OCI-LY7 (cell line): ENCODE data around the gene FTO. TPM values are rescaled to one million over a fixed set of nuclear protein-coding genes. Genes with fewer than 3 reads are reported as not detected.

ENCODE experiments used
- BruUV-seq: library from RNA; stranded (reverse); fragments of 400-500 nt; replicated peaks from 2 replicates; lab custom pipeline; 2021; lab: Mats Ljungman, UMichigan
- CTCF ChIA-PET: fragments of 300-600 bp; sonication (Branson Sonifier 250); formaldehyde crosslinking; loops from one replicate; lab custom pipeline; 2022; ENCODE audit warnings: antibody characterized with exemption; ENCODE audit not compliant: unreplicated experiment; lab: Charles Lee
- POLR2A ChIA-PET: fragments of 300-600 bp; sonication (Branson Sonifier 250); formaldehyde crosslinking; loops from one replicate; lab custom pipeline; 2022; ENCODE audit warnings: antibody characterized with exemption; lab: Charles Lee
- DNase-seq: peaks from one replicate; pipeline ENCODE4 v3.0.0-alpha.2; 2015; ENCODE audit warnings: low spot score
- H2AFZ ChIP-seq: fragments of 200-600 bp; sonication (generic), shearing (Covaris generic); 2 replicates; pipeline ENCODE4 v1.6.1; 2014; ENCODE audit warnings: mild to moderate bottlenecking, antibody characterized with exemption, low read length, moderate library complexity
- H3K27ac ChIP-seq: fragments of 200-600 bp; sonication (generic); 2 replicates; pipeline ENCODE4 v1.5.1; 2014; ENCODE audit warnings: mixed run types, low read depth, mild to moderate bottlenecking, moderate library complexity, low read length, inconsistent platforms; ENCODE audit not compliant: poor library complexity, severe bottlenecking
- H3K36me3 ChIP-seq: fragments of 200-600 bp; sonication (generic); 2 replicates; pipeline ENCODE4 v1.6.1; 2014; ENCODE audit warnings: mild to moderate bottlenecking, antibody characterized with exemption, low read length, moderate library complexity, mixed read lengths; ENCODE audit not compliant: insufficient read depth
- H3K4me1 ChIP-seq: fragments of 200-600 bp; sonication (generic); 2 replicates; pipeline ENCODE4 v1.5.1; 2014; ENCODE audit warnings: mild to moderate bottlenecking, low read length; ENCODE audit not compliant: insufficient read depth, poor library complexity, severe bottlenecking
- H3K4me2 ChIP-seq: fragments of 200-600 bp; sonication (generic); 2 replicates; pipeline ENCODE4 v1.6.1; 2014; ENCODE audit warnings: mild to moderate bottlenecking, low read length
- H3K4me3 ChIP-seq: fragments of 200-600 bp; sonication (generic); 2 replicates; pipeline ENCODE4 v1.5.1; 2014; ENCODE audit warnings: mild to moderate bottlenecking, low read depth, low read length; ENCODE audit not compliant: poor library complexity, severe bottlenecking
- H3K79me2 ChIP-seq: fragments of 200-600 bp; sonication (generic); 2 replicates; pipeline ENCODE4 v1.6.1; 2016; ENCODE audit warnings: low read depth, mild to moderate bottlenecking, low read length, moderate library complexity, mixed read lengths; ENCODE audit not compliant: insufficient read depth
- H3K9me2 ChIP-seq: fragments of 200-600 bp; sonication (generic); 2 replicates; pipeline ENCODE4 v1.6.1; 2016; ENCODE audit warnings: mild to moderate bottlenecking, low read length, mixed read lengths; ENCODE audit not compliant: insufficient read depth
- H3K9me3 ChIP-seq: fragments of 200-600 bp; sonication (generic); 2 replicates; pipeline ENCODE4 v1.6.1; 2014; ENCODE audit warnings: mild to moderate bottlenecking, mixed run types, low read length, mixed read lengths
- H4K20me1 ChIP-seq: fragments of 200-600 bp; sonication (generic); 2 replicates; pipeline ENCODE4 v1.6.1; 2014; ENCODE audit warnings: mild to moderate bottlenecking, antibody characterized with exemption, low read length, moderate library complexity, mixed read lengths; ENCODE audit not compliant: insufficient read depth
- EZH2phosphoT487 ChIP-seq: fragments of 200-600 bp; sonication (generic); IDR thresholded peaks from 2 replicates; pipeline ENCODE4 v1.6.1; 2018; ENCODE audit warnings: low read depth, borderline replicate concordance, mild to moderate bottlenecking, mixed run types, antibody characterized with exemption, low read length, moderate library complexity, mixed read lengths
- intact Hi-C: fragments of 100-400 bp; cut with micrococcal nuclease; formaldehyde crosslinking; loops from one replicate; pipeline ENCODE4 v1.10.0; 2022; ENCODE audit not compliant: unreplicated experiment
- total RNA-seq, 2 experiments: library from RNA; depleted of rRNA in 1 of 2; stranded (reverse); fragments of >200 nt in 1 of 2; shearing (Covaris generic) in 1 of 2; gene quantifications; 2 replicates each; pipeline ENCODE4 v1.2.3, GENCODE V29; 2014 to 2022
- TF ChIP-seq, protein P1 (sequence below): fragments of 200-600 bp; sonication (generic); conservative IDR thresholded peaks from 2 replicates; pipeline ENCODE4 v1.5.1; 2014; ENCODE audit warnings: mild to moderate bottlenecking, antibody characterized with exemption, low read length, moderate library complexity, mixed read lengths

FTO gene
- total RNA-seq, 2 experiments from 2014 or later: 57.1 to 68.0 TPM

DNA sequence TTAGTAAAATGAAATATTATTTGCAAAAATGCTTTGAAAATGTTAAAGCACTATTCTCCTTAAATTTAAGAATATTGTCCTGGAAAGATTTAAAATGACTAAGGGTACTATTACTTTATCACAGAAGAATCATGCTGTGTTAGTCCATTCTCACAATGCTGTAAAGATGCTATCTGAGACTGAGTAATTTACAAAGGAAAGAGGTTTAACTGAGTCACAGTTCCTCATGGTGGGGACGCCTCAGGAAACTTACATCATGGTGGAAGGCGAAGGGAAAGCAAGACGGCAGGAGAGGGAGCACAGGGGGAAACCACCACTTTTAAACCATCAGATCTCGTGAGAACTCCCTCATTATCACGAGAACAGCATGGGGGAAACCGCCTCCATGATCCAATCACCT lies 337.0 kb downstream of the FTO start:
- intact Hi-C loops: no loop called here
- BruUV-seq: no TSS peak
- H3K27ac ChIP-seq: no peak overlapping the region
- no peaks in the 10 kb centered on the region for H3K4me1 ChIP-seq
- ChIA-PET POLR2A (interaction anchor here (0.7 kb wide), 1 partner anchor 14 kb away, joined by 3 read pairs; no protein-coding TSS in a partner anchor), CTCF (no interaction called here)
- no peak overlapping the region for H2AFZ ChIP-seq
- H3K36me3 ChIP-seq: no peaks in the 10 kb centered on the region
- TF ChIP-seq, protein P1, sequence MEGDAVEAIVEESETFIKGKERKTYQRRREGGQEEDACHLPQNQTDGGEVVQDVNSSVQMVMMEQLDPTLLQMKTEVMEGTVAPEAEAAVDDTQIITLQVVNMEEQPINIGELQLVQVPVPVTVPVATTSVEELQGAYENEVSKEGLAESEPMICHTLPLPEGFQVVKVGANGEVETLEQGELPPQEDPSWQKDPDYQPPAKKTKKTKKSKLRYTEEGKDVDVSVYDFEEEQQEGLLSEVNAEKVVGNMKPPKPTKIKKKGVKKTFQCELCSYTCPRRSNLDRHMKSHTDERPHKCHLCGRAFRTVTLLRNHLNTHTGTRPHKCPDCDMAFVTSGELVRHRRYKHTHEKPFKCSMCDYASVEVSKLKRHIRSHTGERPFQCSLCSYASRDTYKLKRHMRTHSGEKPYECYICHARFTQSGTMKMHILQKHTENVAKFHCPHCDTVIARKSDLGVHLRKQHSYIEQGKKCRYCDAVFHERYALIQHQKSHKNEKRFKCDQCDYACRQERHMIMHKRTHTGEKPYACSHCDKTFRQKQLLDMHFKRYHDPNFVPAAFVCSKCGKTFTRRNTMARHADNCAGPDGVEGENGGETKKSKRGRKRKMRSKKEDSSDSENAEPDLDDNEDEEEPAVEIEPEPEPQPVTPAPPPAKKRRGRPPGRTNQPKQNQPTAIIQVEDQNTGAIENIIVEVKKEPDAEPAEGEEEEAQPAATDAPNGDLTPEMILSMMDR: no peak
- no peak for TF ChIP-seq EZH2phosphoT487
- no peaks in the 10 kb centered on the region for H3K9me3 ChIP-seq
- no peaks in the 10 kb centered on the region for H4K20me1 ChIP-seq
- H3K4me3 ChIP-seq: no peak overlapping the region
- DNase-seq: no peak
- no peak overlapping the region for H3K4me2 ChIP-seq
- H3K79me2 ChIP-seq: no peaks in the 10 kb centered on the region
- no peaks in the 10 kb centered on the region for H3K9me2 ChIP-seq

DNA sequence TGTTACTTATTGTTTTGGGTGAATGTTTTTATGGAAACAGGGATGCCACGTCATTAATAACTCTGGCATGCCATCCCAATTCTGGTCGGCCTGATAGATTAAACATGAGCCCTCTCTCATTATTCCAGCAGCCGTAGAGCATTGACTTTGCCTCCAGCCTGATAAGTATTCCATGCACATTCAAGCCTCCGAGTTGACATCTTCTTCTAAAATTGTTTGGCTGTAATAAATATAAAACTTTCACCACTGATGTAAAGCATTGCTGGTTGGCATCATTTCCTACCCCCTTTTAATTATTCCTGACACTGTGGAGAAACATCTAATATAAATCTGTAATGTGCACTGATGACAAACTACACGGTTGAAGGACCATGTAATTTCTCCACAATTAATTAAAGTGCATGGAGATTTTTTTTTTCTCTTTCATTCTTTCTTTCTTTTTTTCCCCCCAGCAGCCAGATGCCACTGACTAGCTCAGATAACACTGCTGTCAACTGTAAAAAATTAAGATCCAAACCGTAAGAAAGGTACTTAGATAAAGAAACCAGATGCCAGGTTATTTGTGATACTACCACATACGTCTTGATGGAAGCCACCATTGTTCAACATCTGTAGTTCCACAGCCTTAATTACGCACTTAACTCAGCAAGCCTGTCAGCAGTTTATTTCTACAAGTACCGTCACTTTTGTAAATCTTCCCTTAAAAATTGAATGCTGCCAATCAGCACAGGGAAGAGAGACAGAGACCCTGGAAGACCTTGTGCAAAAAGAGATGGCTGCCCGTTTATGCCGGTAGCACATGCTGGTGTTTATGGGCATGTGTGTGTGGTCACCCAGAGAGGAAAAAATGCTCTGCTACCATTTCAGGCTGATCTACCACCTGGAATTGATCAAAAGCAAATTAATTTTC lies 344.9 kb downstream of the FTO start:
- Histone ChIP-seq H3K4me3 (no peak overlapping the region), H3K4me2 (no peak overlapping the region), H3K36me3 (no peaks in the 10 kb centered on the region), H4K20me1 (no peaks in the 10 kb centered on the region), H2AFZ (no peak overlapping the region), H3K27ac (no peak overlapping the region), H3K4me1 (no peaks in the 10 kb centered on the region), H3K9me3 (no peaks in the 10 kb centered on the region), H3K9me2 (no peaks in the 10 kb centered on the region), H3K79me2 (no peaks in the 10 kb centered on the region)
- intact Hi-C loops: no loop called here
- no TSS peak for BruUV-seq
- CTCF ChIA-PET: no interaction called here
- TF ChIP-seq, protein P1: no peak
- TF ChIP-seq EZH2phosphoT487: no peak
- POLR2A ChIA-PET: interaction anchor here (0.6 to 0.7 kb wide), 3 partner anchors 99 to 1397 kb away, joined by 3 read pairs; no protein-coding TSS in a partner anchor
- no peak for DNase-seq
